WTC11 (cell line): ENCODE data around the gene ZNF385A. TPM values are rescaled to one million over a fixed set of nuclear protein-coding genes. Genes with fewer than 3 reads are reported as not detected.

Source experiments
- ATAC-seq: fragments of 200-7000 bp; cut with Tn5 transposase; 2 replicates; pipeline ENCODE4 v1.10.0; 2021; ENCODE audit warnings: mild to moderate bottlenecking, moderate library complexity
- CTCF ChIA-PET: fragments of 300-600 bp; sonication (Branson Sonifier 250); formaldehyde crosslinking; loops from one replicate; lab custom pipeline; 2021; ENCODE audit warnings: antibody characterized with exemption; lab: Charles Lee
- POLR2A ChIA-PET: fragments of 350-600 bp; sonication (Branson Sonifier 250); formaldehyde crosslinking; loops from one replicate; lab custom pipeline; 2021; ENCODE audit warnings: antibody characterized with exemption; lab: Charles Lee
- DNase-seq: peaks from one replicate; pipeline ENCODE4 v3.0.0; 2021; ENCODE audit warnings: low spot score
- H3K27ac Mint-ChIP-seq: 2 replicates; pipeline ENCODE4 v1.8.0; 2021; ENCODE audit warnings: mixed read lengths
- H3K27me3 Mint-ChIP-seq: 2 replicates; pipeline ENCODE4 v1.8.0; 2021; ENCODE audit warnings: low read depth, mild to moderate bottlenecking, moderate library complexity, mixed read lengths
- H3K36me3 Mint-ChIP-seq: 2 replicates; pipeline ENCODE4 v1.8.0; 2021; ENCODE audit warnings: mixed read lengths
- H3K4me1 Mint-ChIP-seq: 2 replicates; pipeline ENCODE4 v1.8.0; 2022; ENCODE audit warnings: mixed read lengths
- H3K4me3 Mint-ChIP-seq: 2 replicates; pipeline ENCODE4 v1.8.0; 2021; ENCODE audit warnings: mild to moderate bottlenecking, moderate library complexity, mixed read lengths
- H3K9me3 Mint-ChIP-seq: 2 replicates; pipeline ENCODE4 v1.8.0; 2021; ENCODE audit warnings: mixed read lengths
- ATF6 ChIP-seq: sonication (generic); formaldehyde crosslinking; IDR thresholded peaks from 2 replicates; pipeline ENCODE4 v1.8.1; 2023; ENCODE audit warnings: mild to moderate bottlenecking, missing genetic modification reagents
- CREB1 ChIP-seq: sonication (generic); formaldehyde crosslinking; IDR thresholded peaks from 2 replicates; pipeline ENCODE4 v1.8.0; 2023; ENCODE audit warnings: mild to moderate bottlenecking, missing genetic modification reagents
- EMX1 ChIP-seq: fragments of 250-450 bp; sonication (Bioruptor Pico); IDR thresholded peaks from 2 replicates; pipeline ENCODE4 v1.8.0; 2021; ENCODE audit warnings: mild to moderate bottlenecking
- ETV6 ChIP-seq: sonication (generic); formaldehyde crosslinking; IDR thresholded peaks from 2 replicates; pipeline ENCODE4 v1.8.1; 2022; ENCODE audit warnings: mild to moderate bottlenecking, missing genetic modification reagents
- HMGA2 ChIP-seq: fragments of 250-450 bp; sonication (Bioruptor Pico); IDR thresholded peaks from 2 replicates; pipeline ENCODE4 v1.4.0; 2021; ENCODE audit warnings: mild to moderate bottlenecking, moderate library complexity
- HMGXB4 ChIP-seq: sonication (generic); formaldehyde crosslinking; IDR thresholded peaks from 2 replicates; pipeline ENCODE4 v1.8.1; 2023; ENCODE audit warnings: mild to moderate bottlenecking, moderate library complexity, missing genetic modification reagents
- MXD4 ChIP-seq: fragments of 250-450 bp; sonication (Bioruptor Pico); IDR thresholded peaks from 2 replicates; pipeline ENCODE4 v1.8.0; 2021; ENCODE audit warnings: mild to moderate bottlenecking, moderate library complexity, borderline replicate concordance
- NFYB ChIP-seq: sonication (generic); formaldehyde crosslinking; conservative IDR thresholded peaks from 2 replicates; pipeline ENCODE4 v1.8.0; 2022; ENCODE audit warnings: low read depth, missing genetic modification reagents
- OVOL2 ChIP-seq: fragments of 250-450 bp; sonication (Bioruptor Pico); IDR thresholded peaks from 2 replicates; pipeline ENCODE4 v1.9.0; 2021; ENCODE audit warnings: mild to moderate bottlenecking, borderline replicate concordance
- PRRX2 ChIP-seq: fragments of 250-450 bp; sonication (Bioruptor Pico); IDR thresholded peaks from 2 replicates; pipeline ENCODE4 v1.8.0; 2021; ENCODE audit warnings: mild to moderate bottlenecking
- RELA ChIP-seq: sonication (generic); formaldehyde crosslinking; IDR thresholded peaks from 2 replicates; pipeline ENCODE4 v1.8.1; 2022; ENCODE audit warnings: missing genetic modification reagents, mild to moderate bottlenecking, borderline replicate concordance
- SMAD3 ChIP-seq: sonication (generic); formaldehyde crosslinking; IDR thresholded peaks from 2 replicates; pipeline ENCODE4 v1.8.0; 2022; ENCODE audit warnings: missing genetic modification reagents, mild to moderate bottlenecking, borderline replicate concordance
- SP1 ChIP-seq: sonication (generic); formaldehyde crosslinking; conservative IDR thresholded peaks from 2 replicates; pipeline ENCODE4 v1.8.1; 2022; ENCODE audit warnings: missing genetic modification reagents
- TEAD4 ChIP-seq: sonication (generic); formaldehyde crosslinking; IDR thresholded peaks from 2 replicates; pipeline ENCODE4 v1.8.0; 2022; ENCODE audit warnings: mild to moderate bottlenecking, missing genetic modification reagents
- ZBTB21 ChIP-seq: sonication (generic); formaldehyde crosslinking; IDR thresholded peaks from 2 replicates; pipeline ENCODE4 v1.8.1; 2023; ENCODE audit warnings: mild to moderate bottlenecking, missing genetic modification reagents, borderline replicate concordance
- ZNF219 ChIP-seq: sonication (generic); formaldehyde crosslinking; IDR thresholded peaks from 2 replicates; pipeline ENCODE4 v1.8.0; 2023; ENCODE audit warnings: missing genetic modification reagents, mild to moderate bottlenecking, borderline replicate concordance
- ZNF317 ChIP-seq: sonication (generic); formaldehyde crosslinking; IDR thresholded peaks from 2 replicates; pipeline ENCODE4 v1.8.1; 2023; ENCODE audit warnings: low read depth, mild to moderate bottlenecking, moderate library complexity, missing genetic modification reagents, borderline replicate concordance
- ZNF396 ChIP-seq: fragments of 250-450 bp; sonication (Bioruptor Pico); IDR thresholded peaks from 2 replicates; pipeline ENCODE4 v1.8.0; 2021; ENCODE audit warnings: mild to moderate bottlenecking, moderate library complexity, borderline replicate concordance
- ZNF416 ChIP-seq: fragments of 250-450 bp; sonication (Bioruptor Pico); IDR thresholded peaks from 2 replicates; pipeline ENCODE4 v1.9.0; 2021; ENCODE audit warnings: mild to moderate bottlenecking, inconsistent platforms
- total RNA-seq: library from RNA; stranded (reverse); gene quantifications from 3 replicates; pipeline ENCODE4 v1.2.3, GENCODE V29; 2021
- TF ChIP-seq, protein P1 (sequence below): sonication (generic); formaldehyde crosslinking; conservative IDR thresholded peaks from 2 replicates; pipeline ENCODE4 v1.8.1; 2023; ENCODE audit warnings: mild to moderate bottlenecking, low read depth, missing genetic modification reagents, moderate library complexity
- TF ChIP-seq, protein P2 (sequence below): sonication (generic); formaldehyde crosslinking; IDR thresholded peaks from 2 replicates; pipeline ENCODE4 v1.8.1; 2023; ENCODE audit warnings: mild to moderate bottlenecking, missing genetic modification reagents, moderate library complexity
- TF ChIP-seq, protein P3 (sequence below): fragments of 250-450 bp; sonication (Bioruptor Pico); conservative IDR thresholded peaks from 2 replicates; pipeline ENCODE4 v1.9.0; 2021; ENCODE audit warnings: mild to moderate bottlenecking

ZNF385A gene
- total RNA-seq, 1 experiment from 2014 or later, result 23.5 TPM

GRCh38 chr12:54430471-54431069 lies 46.0 kb upstream of the ZNF385A start:
- POLR2A ChIA-PET, result no interaction called here
- CTCF ChIA-PET, result interaction anchor here (0.8 to 12.5 kb wide), 6 partner anchors 9 to 130 kb away, joined by 3 to 230 read pairs (median 4); no protein-coding TSS in a partner anchor
- Mint-ChIP-seq H3K36me3 (no peaks in the 10 kb centered on the region), H3K9me3 (no peaks in the 10 kb centered on the region), H3K4me1 (peaks cover 52% of the 10 kb centered on the region), H3K27me3 (peaks cover 94% of the 10 kb centered on the region)
- no peak for DNase-seq
- TF ChIP-seq OVOL2 (CRISPR knock-in tag) (no peak), ATF6 (CRISPR knock-in tag) (no peak), TEAD4 (CRISPR knock-in tag) (no peak), HMGXB4 (CRISPR knock-in tag) (no peak), NFYB (CRISPR knock-in tag) (no peak), ZBTB21 (CRISPR knock-in tag) (no peak), CREB1 (CRISPR knock-in tag) (no peak), PRRX2 (CRISPR knock-in tag) (no peak), EMX1 (CRISPR knock-in tag) (no peak), ETV6 (no peak), SMAD3 (CRISPR knock-in tag) (no peak), SP1 (CRISPR knock-in tag) (no peak)
- TF ChIP-seq, protein P1, sequence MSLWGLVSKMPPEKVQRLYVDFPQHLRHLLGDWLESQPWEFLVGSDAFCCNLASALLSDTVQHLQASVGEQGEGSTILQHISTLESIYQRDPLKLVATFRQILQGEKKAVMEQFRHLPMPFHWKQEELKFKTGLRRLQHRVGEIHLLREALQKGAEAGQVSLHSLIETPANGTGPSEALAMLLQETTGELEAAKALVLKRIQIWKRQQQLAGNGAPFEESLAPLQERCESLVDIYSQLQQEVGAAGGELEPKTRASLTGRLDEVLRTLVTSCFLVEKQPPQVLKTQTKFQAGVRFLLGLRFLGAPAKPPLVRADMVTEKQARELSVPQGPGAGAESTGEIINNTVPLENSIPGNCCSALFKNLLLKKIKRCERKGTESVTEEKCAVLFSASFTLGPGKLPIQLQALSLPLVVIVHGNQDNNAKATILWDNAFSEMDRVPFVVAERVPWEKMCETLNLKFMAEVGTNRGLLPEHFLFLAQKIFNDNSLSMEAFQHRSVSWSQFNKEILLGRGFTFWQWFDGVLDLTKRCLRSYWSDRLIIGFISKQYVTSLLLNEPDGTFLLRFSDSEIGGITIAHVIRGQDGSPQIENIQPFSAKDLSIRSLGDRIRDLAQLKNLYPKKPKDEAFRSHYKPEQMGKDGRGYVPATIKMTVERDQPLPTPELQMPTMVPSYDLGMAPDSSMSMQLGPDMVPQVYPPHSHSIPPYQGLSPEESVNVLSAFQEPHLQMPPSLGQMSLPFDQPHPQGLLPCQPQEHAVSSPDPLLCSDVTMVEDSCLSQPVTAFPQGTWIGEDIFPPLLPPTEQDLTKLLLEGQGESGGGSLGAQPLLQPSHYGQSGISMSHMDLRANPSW (CRISPR knock-in tag), result no peak
- TF ChIP-seq, protein P2, sequence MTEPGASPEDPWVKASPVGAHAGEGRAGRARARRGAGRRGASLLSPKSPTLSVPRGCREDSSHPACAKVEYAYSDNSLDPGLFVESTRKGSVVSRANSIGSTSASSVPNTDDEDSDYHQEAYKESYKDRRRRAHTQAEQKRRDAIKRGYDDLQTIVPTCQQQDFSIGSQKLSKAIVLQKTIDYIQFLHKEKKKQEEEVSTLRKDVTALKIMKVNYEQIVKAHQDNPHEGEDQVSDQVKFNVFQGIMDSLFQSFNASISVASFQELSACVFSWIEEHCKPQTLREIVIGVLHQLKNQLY (CRISPR knock-in tag), result no peak
- TF ChIP-seq, protein P3, sequence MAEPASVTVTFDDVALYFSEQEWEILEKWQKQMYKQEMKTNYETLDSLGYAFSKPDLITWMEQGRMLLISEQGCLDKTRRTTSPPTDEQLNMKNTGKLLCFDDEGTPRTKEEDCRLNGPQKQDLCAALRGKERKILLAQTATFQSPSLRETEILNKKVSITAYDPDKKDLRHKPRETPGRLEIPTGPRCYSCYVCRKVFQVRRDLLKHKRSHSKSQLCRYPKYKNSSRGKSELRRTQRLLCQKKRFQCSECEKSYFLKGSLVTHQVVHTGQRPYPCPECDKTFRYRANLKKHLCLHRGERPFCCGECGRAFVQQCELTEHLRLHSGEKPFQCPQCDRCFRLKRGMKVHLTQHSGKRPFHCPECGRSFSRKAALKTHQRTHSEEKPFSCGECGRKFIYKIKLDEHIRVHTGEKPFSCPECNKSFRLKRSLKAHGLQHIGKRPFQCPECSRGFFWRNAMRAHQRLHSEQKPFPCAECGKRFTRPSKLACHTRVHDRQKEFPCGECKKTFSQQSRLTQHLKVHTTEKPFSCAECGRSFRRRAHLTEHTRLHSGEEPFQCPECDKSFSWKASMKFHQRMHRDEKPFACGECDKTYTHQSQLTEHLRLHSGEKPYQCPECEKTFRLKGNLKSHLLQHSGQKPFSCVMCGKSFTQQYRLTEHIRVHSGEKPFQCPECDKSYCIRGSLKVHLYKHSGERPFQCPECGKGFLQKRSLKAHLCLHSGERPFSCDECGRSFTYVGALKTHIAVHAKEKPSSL, result no peak
- TF ChIP-seq, all 79 proteins: peak for 0
- no peak overlapping the region for H3K27ac Mint-ChIP-seq
- ATAC-seq, result no peak
- H3K4me3 Mint-ChIP-seq, result no peak overlapping the region

DNA sequence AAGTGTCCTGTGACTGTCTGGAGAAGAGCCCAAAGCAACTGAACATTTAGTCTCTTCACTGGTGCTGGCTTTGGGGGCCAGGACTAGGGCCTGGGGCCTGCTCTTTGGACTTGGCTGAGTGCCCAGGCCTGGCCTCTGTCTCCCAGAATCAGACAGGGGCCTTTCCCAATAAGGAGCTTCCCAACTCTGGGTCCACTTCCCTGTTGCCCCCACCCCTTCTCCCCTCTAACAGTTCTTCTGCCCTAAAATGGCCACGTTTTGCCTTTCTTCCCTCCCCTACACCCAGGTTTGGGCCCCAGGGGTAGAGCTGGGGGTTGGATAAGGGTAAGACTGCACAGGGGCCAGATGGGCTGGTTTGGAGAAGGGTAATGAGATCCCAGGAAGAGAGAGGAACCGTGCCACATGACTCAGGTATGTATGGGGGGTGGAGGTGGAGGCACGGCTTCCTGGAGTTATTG lies 44.5 kb upstream of the ZNF385A start:
- peaks cover 54% of the 10 kb centered on the region for H3K4me1 Mint-ChIP-seq
- H3K4me3 Mint-ChIP-seq, result no peak overlapping the region
- no peak overlapping the region for H3K27ac Mint-ChIP-seq
- H3K36me3 Mint-ChIP-seq, result no peaks in the 10 kb centered on the region
- H3K27me3 Mint-ChIP-seq, result peaks cover 91% of the 10 kb centered on the region
- ATAC-seq (no peak), DNase-seq (no peak)
- POLR2A ChIA-PET, result interaction anchor here (0.5 to 1.2 kb wide), 2 partner anchors 30 to 75 kb away, joined by 3 to 4 read pairs; no protein-coding TSS in a partner anchor
- CTCF ChIA-PET, result interaction anchor here (1.0 to 12.5 kb wide), 14 partner anchors 9 to 151 kb away, joined by 3 to 230 read pairs (median 5); no protein-coding TSS in a partner anchor
- no peaks in the 10 kb centered on the region for H3K9me3 Mint-ChIP-seq
- TF ChIP-seq HMGA2 (no peak), MXD4 (CRISPR knock-in tag) (no peak), ZNF416 (CRISPR knock-in tag) (no peak), RELA (CRISPR knock-in tag) (no peak), ZNF317 (CRISPR knock-in tag) (no peak), ZNF396 (CRISPR knock-in tag) (no peak), ZNF219 (CRISPR knock-in tag) (no peak)
- TF ChIP-seq, protein P2 (CRISPR knock-in tag), result no peak
